A549 (cell line): Measurements from ENCODE around the gene F2RL3. TPM values are rescaled to one million over a fixed set of nuclear protein-coding genes. Genes with fewer than 3 reads are reported as not detected.

Experiments
- ATAC-seq, 2 experiments: fragments of 200-7000 bp in 1 of 2; fragments of >200 bp in 1 of 2; cut with Nextera tagmentation in 1 of 2; cut with Tn5 transposase in 1 of 2; 3 replicates each; pipeline versions ENCODE4 v1.8.0 to v1.9.1; 2018 to 2020; ENCODE audit warnings: mild to moderate bottlenecking in 1 of 2, moderate library complexity in 1 of 2
- CTCF ChIA-PET: fragments of 300-600 bp; sonication (Branson Sonifier 250); formaldehyde crosslinking; extraction: SDS; loops from one replicate; lab custom pipeline; 2021; ENCODE audit warnings: antibody characterized with exemption, inconsistent platforms; lab: Yijun Ruan, JAX
- POLR2A ChIA-PET: fragments of 350-600 bp; formaldehyde crosslinking; extraction: SDS; loops from one replicate; lab custom pipeline; 2021; ENCODE audit warnings: antibody characterized with exemption, inconsistent platforms; lab: Yijun Ruan, JAX
- DNase-seq, 2 experiments: peaks; one replicate each; pipeline versions ENCODE4 v3.0.0 to v3.0.0-alpha.2; 2011 to 2016; ENCODE audit warnings: low read depth in 1 of 2, low spot score in 1 of 2
- FAIRE-seq: peaks from 2 replicates; lab custom pipeline; 2011; peaks lifted over from hg19 to GRCh38; lab: Jason Lieb, UNC
- H3K27ac ChIP-seq, 2 experiments: fragments of >200 bp; sonication (Bioruptor Twin); formaldehyde crosslinking; 3 replicates each; pipeline ENCODE4 v1.5.1; 2016 to 2017
- H3K4me1 ChIP-seq: fragments of >200 bp; sonication (Bioruptor Twin); formaldehyde crosslinking; 3 replicates; pipeline ENCODE4 v1.6.1; 2016
- H3K4me2 ChIP-seq: fragments of >200 bp; sonication (Bioruptor Twin); formaldehyde crosslinking; 3 replicates; pipeline ENCODE4 v1.6.1; 2016
- H3K4me3 ChIP-seq: fragments of >200 bp; sonication (Bioruptor Twin); formaldehyde crosslinking; 3 replicates; pipeline ENCODE4 v1.5.1; 2016
- H3K9me3 ChIP-seq: fragments of >200 bp; sonication (Bioruptor Twin); formaldehyde crosslinking; 3 replicates; pipeline ENCODE4 v1.6.1; 2016
- BHLHE40 ChIP-seq: IDR thresholded peaks from 2 replicates; pipeline ENCODE4 v1.6.1; 2012; ENCODE audit warnings: low read depth, low read length, inconsistent platforms
- CBX2 ChIP-seq: fragments of 200-600 bp; sonication (generic); IDR thresholded peaks from 2 replicates; pipeline ENCODE4 v1.6.1; 2016; ENCODE audit warnings: low read depth, mild to moderate bottlenecking, borderline replicate concordance
- CEBPB ChIP-seq, 2 experiments: fragments of >200 bp in 1 of 2; sonication (Bioruptor Twin) in 1 of 2; formaldehyde crosslinking in 1 of 2; IDR thresholded peaks; 2 replicates each; pipeline ENCODE4 v1.6.1; 2012 to 2016
- CHD2 ChIP-seq: fragments of 150-350 bp; IDR thresholded peaks from 2 replicates; pipeline ENCODE4 v1.6.1; 2014; ENCODE audit warnings: low read length; ENCODE audit not compliant: partially characterized antibody
- ESRRA ChIP-seq: fragments of 150-350 bp; IDR thresholded peaks from 2 replicates; pipeline ENCODE4 v1.6.1; 2014; ENCODE audit warnings: mild to moderate bottlenecking, low read length, borderline replicate concordance
- FOSB ChIP-seq: fragments of 250-450 bp; sonication (Bioruptor Pico); IDR thresholded peaks from 2 replicates; pipeline ENCODE4 v1.5.0; 2020; ENCODE audit warnings: mild to moderate bottlenecking, moderate library complexity
- FOSL2 ChIP-seq, 2 experiments: fragments of 450-650 bp in 1 of 2; fragments of >200 bp in 1 of 2; sonication (Bioruptor Twin) in 1 of 2; formaldehyde crosslinking; IDR thresholded peaks; 2 replicates each; pipeline versions ENCODE4 v1.5.0 to v1.6.1; 2016 to 2020; ENCODE audit warnings: mild to moderate bottlenecking in 1 of 2, moderate library complexity in 1 of 2
- HOXB13 ChIP-seq: fragments of 250-450 bp; sonication (Bioruptor Pico); IDR thresholded peaks from 2 replicates; pipeline ENCODE4 v1.5.0; 2020; ENCODE audit warnings: low read depth, mild to moderate bottlenecking, moderate library complexity
- HOXB5 ChIP-seq: fragments of 250-450 bp; sonication (Bioruptor Pico); IDR thresholded peaks from 2 replicates; pipeline ENCODE4 v1.5.0; 2020; ENCODE audit warnings: mild to moderate bottlenecking, moderate library complexity
- JUNB ChIP-seq: fragments of >200 bp; sonication (Bioruptor Twin); formaldehyde crosslinking; IDR thresholded peaks from 2 replicates; pipeline ENCODE4 v1.6.1; 2016
- KDM5A ChIP-seq: fragments of 200-600 bp; sonication (generic); IDR thresholded peaks from 2 replicates; pipeline ENCODE4 v1.6.1; 2016; ENCODE audit warnings: antibody characterized with exemption, mild to moderate bottlenecking
- NPAS2 ChIP-seq: fragments of 250-450 bp; sonication (Bioruptor Pico); IDR thresholded peaks from 2 replicates; pipeline ENCODE4 v1.8.0; 2022; ENCODE audit warnings: mild to moderate bottlenecking, moderate library complexity, borderline replicate concordance
- PHF8 ChIP-seq: fragments of 200-600 bp; sonication (generic); IDR thresholded peaks from 2 replicates; pipeline ENCODE4 v1.6.1; 2016; ENCODE audit warnings: low read depth, mild to moderate bottlenecking, antibody characterized with exemption, moderate library complexity, borderline replicate concordance
- POLR2AphosphoS2 ChIP-seq: conservative IDR thresholded peaks from 2 replicates; pipeline ENCODE4 v1.6.1; 2012; ENCODE audit warnings: low read length, improper control_type of control experiment, inconsistent platforms
- WGBS: methylation state at CpG from one replicate; pipeline ENCODE4 v1.1.6; 2017; ENCODE audit errors: missing lambda C conversion rate; 5-methylcytosine and 5-hydroxymethylcytosine counted together
- polyA plus RNA-seq, 4 experiments: library from polyadenylated mRNA; depleted of rRNA in 3 of 4; stranded (reverse); fragments of >200 nt; fragmentation: RNase III in 1 of 4; extraction: RNeasy Plus Mini Kit Qiagen cat#74134 plus additional on column Dnase treatment in 1 of 4; gene quantifications; 2 replicates in 3 of 4; 3 replicates in 1 of 4; pipeline ENCODE4 v1.2.3, GENCODE V29; 2011 to 2017
- TF ChIP-seq, protein P1 (sequence below): fragments of 450-650 bp; IDR thresholded peaks from 2 replicates; pipeline ENCODE4 v1.6.1; 2014; ENCODE audit warnings: antibody characterized with exemption
- TF ChIP-seq, protein P2 (sequence below): fragments of 250-450 bp; sonication (Bioruptor Pico); IDR thresholded peaks from 2 replicates; pipeline ENCODE4 v1.5.0; 2021; ENCODE audit warnings: mild to moderate bottlenecking, moderate library complexity, borderline replicate concordance
- TF ChIP-seq, protein P3 (sequence below): IDR thresholded peaks from 2 replicates; pipeline ENCODE4 v1.6.1; 2012
- TF ChIP-seq, protein P4 (sequence below): fragments of 150-350 bp; IDR thresholded peaks from 2 replicates; pipeline ENCODE4 v1.6.1; 2014; ENCODE audit warnings: low read depth, mild to moderate bottlenecking, low read length
- TF ChIP-seq, protein P5 (sequence below): IDR thresholded peaks from 2 replicates; pipeline ENCODE4 v1.6.1; 2012

F2RL3 gene
- polyA plus RNA-seq, 2 of the 4 experiments (the other 2 are of a cell fraction), result not detected

DNA sequence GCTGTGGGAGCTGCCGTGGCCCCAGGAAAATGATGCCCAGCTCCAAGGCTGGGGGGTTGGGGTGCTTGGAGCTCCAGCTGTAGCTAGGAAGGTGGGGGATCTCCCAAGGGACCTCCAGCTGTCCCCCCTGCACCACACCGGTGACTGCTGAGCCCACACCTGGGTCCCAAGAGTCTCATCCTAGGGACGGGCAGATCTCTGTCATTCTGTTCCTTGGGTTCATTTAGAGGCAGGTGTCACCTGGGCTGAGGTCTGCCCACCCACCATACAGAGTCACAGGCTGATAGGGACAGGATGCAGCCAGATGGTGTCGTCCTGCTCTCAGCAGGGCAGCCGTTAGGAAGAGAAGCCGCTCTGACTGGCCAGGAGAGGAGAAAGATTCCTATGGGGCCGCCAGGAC is 5.3 kb downstream of the F2RL3 start:
- DNase-seq (no peak), FAIRE-seq (no peak), ATAC-seq (no peak)
- Histone ChIP-seq H3K4me3 (no peak overlapping the region), H3K27ac (no peak overlapping the region), H3K9me3 (no peaks in the 10 kb centered on the region), H3K4me1 (no peaks in the 10 kb centered on the region), H3K4me2 (no peak overlapping the region)
- ChIA-PET CTCF (interaction anchor here (0.6 to 1.2 kb wide), 2 partner anchors 116 to 122 kb away, joined by 3 read pairs; no protein-coding TSS in a partner anchor), POLR2A (no interaction called here)
- TF ChIP-seq BHLHE40 (no peak), CBX2 (no peak), ESRRA (no peak), CEBPB (IDR thresholded peaks at IDR 0.05) (no peak)
- TF ChIP-seq, protein P1, sequence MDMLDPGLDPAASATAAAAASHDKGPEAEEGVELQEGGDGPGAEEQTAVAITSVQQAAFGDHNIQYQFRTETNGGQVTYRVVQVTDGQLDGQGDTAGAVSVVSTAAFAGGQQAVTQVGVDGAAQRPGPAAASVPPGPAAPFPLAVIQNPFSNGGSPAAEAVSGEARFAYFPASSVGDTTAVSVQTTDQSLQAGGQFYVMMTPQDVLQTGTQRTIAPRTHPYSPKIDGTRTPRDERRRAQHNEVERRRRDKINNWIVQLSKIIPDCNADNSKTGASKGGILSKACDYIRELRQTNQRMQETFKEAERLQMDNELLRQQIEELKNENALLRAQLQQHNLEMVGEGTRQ, result no peak
- WGBS, result 40% methylated on average over 3 of the region's 7 CpGs

DNA sequence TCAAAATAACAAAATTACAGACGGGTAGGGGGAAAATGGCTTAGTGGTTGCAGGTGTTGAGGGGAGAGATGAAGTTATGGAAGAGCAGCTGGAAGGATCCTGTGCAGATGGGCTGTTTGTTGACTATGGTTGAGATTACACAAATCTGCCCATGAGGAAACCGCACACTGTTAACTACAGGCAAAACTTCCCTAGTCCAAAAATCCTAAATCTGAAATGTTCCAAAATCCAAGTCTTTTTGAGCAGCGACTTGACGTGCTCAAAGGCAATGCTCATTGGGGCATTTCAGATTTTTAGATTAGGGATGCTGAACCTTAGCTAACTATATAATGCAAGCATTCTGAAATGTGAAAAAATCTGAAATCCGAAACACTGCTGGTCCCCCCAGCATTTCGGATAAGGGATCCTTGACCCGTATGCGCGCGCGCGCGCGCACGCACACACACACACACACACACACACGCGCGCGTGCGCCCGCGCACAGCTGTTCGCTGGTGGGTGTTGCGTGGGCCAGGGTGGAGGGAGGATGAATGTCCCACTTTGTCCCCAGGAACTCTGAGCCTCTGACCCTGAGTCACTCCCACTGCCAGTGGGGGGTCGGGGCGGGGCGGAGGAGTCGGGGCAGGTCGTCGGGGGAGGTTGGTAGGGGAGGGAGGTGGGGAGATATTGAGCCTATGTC is 6.8 kb downstream of the F2RL3 start:
- ChIA-PET CTCF (interaction anchor here (1.2 kb wide), 1 partner anchor 117 kb away, joined by 3 read pairs; no protein-coding TSS in a partner anchor), POLR2A (no interaction called here)
- H3K4me1 ChIP-seq, result no peaks in the 10 kb centered on the region
- FAIRE-seq, result no peak
- no peak for DNase-seq
- 94% methylated on average over 24 of the region's 30 CpGs for WGBS
- TF ChIP-seq, protein P1, result no peak
- no peak for TF ChIP-seq FOSL2 (IDR thresholded peaks at IDR 0.05)
- no peak for TF ChIP-seq FOSL2 (CRISPR knock-in tag; IDR thresholded peaks at IDR 0.05)
- no peak for TF ChIP-seq CBX2
- TF ChIP-seq, protein P2, sequence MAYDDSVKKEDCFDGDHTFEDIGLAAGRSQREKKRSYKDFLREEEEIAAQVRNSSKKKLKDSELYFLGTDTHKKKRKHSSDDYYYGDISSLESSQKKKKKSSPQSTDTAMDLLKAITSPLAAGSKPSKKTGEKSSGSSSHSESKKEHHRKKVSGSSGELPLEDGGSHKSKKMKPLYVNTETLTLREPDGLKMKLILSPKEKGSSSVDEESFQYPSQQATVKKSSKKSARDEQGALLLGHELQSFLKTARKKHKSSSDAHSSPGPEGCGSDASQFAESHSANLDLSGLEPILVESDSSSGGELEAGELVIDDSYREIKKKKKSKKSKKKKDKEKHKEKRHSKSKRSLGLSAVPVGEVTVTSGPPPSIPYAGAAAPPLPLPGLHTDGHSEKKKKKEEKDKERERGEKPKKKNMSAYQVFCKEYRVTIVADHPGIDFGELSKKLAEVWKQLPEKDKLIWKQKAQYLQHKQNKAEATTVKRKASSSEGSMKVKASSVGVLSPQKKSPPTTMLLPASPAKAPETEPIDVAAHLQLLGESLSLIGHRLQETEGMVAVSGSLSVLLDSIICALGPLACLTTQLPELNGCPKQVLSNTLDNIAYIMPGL (CRISPR knock-in tag), result no peak
- TF ChIP-seq CHD2, result no peak
- TF ChIP-seq, protein P3, sequence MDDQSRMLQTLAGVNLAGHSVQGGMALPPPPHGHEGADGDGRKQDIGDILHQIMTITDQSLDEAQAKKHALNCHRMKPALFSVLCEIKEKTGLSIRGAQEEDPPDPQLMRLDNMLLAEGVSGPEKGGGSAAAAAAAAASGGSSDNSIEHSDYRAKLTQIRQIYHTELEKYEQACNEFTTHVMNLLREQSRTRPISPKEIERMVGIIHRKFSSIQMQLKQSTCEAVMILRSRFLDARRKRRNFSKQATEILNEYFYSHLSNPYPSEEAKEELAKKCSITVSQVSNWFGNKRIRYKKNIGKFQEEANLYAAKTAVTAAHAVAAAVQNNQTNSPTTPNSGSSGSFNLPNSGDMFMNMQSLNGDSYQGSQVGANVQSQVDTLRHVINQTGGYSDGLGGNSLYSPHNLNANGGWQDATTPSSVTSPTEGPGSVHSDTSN, result no peak
- TF ChIP-seq, protein P4, sequence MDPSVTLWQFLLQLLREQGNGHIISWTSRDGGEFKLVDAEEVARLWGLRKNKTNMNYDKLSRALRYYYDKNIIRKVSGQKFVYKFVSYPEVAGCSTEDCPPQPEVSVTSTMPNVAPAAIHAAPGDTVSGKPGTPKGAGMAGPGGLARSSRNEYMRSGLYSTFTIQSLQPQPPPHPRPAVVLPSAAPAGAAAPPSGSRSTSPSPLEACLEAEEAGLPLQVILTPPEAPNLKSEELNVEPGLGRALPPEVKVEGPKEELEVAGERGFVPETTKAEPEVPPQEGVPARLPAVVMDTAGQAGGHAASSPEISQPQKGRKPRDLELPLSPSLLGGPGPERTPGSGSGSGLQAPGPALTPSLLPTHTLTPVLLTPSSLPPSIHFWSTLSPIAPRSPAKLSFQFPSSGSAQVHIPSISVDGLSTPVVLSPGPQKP, result no peak
- no peak for TF ChIP-seq POLR2AphosphoS2
- H3K27ac ChIP-seq, result no peak overlapping the region
- no peak overlapping the region for H3K4me2 ChIP-seq
- H3K9me3 ChIP-seq, result no peaks in the 10 kb centered on the region
- no peak overlapping the region for H3K4me3 ChIP-seq
- no peak for ATAC-seq

DNA sequence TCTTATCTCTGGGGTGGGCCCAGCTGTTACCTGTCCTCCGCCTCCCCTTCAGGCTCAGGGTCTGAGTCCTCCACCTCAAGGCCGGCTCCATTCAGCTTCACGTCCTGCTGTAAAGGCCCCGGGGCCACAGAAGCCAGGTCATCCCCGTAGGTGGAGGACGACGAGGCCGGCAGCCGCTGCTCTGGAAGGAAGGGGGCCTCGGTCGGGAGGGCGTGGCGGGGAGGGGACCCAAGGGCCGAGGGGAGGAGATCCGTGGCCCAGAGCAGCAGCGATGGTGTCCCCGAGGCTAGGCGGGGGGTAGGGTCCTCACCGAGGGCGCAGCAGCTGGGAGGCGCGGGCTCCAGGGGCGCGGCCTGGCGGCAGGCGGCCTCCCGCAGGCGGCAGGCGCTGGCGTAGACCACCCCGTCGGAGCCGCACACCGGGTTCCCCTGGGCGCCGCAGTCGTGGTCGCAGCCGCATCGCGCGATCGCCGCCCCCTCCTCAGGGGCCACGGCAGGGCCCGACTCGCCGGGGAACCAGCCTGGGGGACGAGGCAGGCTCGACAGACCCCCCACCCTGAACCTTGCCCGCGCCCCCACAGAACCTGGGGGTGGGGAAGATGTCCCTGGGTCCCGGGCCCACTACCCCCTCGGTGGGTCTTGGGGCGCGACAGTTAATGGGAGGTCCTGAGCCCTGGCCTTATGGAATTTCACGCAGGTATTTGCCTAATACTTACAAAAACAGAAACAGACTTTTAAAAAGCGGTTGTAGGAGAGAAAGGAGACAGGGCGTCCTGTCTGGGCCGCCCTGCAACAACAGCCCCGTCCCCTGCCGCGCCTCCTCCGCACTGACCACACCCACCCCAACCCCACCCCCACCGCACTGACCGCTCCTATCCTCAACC is 7.6 kb downstream of the F2RL3 start:
- H3K4me2 ChIP-seq, result peak overlapping the region; percentile 53
- no peak for TF ChIP-seq HOXB13 (CRISPR knock-in tag)
- TF ChIP-seq, protein P2 (CRISPR knock-in tag), result no peak
- TF ChIP-seq KDM5A, result no peak
- no peak for TF ChIP-seq FOSB
- TF ChIP-seq, protein P5, sequence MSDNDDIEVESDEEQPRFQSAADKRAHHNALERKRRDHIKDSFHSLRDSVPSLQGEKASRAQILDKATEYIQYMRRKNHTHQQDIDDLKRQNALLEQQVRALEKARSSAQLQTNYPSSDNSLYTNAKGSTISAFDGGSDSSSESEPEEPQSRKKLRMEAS, result no peak
- no peak for TF ChIP-seq HOXB5 (CRISPR knock-in tag)
- TF ChIP-seq JUNB, result no peak
- TF ChIP-seq PHF8, result no peak
- TF ChIP-seq NPAS2 (CRISPR knock-in tag), result no peak
- TF ChIP-seq, all 56 proteins: peak for 0
- ChIA-PET POLR2A (no interaction called here), CTCF (no interaction called here)
- peak overlapping the region in 1 of 2 experiments; percentile 41; a peak in 1 of 6 replicates for H3K27ac ChIP-seq
- H3K4me3 ChIP-seq, result no peak overlapping the region; the same call in 2 of the 3 replicates
- H3K9me3 ChIP-seq, result no peaks in the 10 kb centered on the region
- ATAC-seq (no peak; a peak in 2 of 6 replicates), DNase-seq (no peak), FAIRE-seq (no peak)
- no peaks in the 10 kb centered on the region for H3K4me1 ChIP-seq
- WGBS, result 70% methylated on average over 10 of the region's 66 CpGs
